Stimulated activated CD8-positive, alpha-beta memory T cell treated with anti-CD3 and anti-CD28 coated beads, Interleukin-12 subunit alpha, Interleukin-12 subunit beta, amount 100 ng/mL, for 4 hours (primary cell): ENCODE results near the gene GNG2.

Experiments
- DNase-seq: peaks from one replicate; pipeline ENCODE4 v3.0.0-alpha.2; 2020; ENCODE audit warnings: low read depth

The GNG2 gene

GRCh38 chr14:51942971-51943370, 82.6 kb downstream of the GNG2 start:
- no peak for DNase-seq

- no peak for DNase-seq
Observed at GRCh38 chr14:51950007-51950406, 89.6 kb downstream of the GNG2 start.

- no peak for DNase-seq
Observed at GRCh38 chr14:51951656-51952055, 91.2 kb downstream of the GNG2 start.

GRCh38 chr14:51954031-51954430, 93.6 kb downstream of the GNG2 start:
- DNase-seq: no peak

- DNase-seq: no peak
Observed at GRCh38 chr14:51954657-51955056, 94.2 kb downstream of the GNG2 start.

DNA sequence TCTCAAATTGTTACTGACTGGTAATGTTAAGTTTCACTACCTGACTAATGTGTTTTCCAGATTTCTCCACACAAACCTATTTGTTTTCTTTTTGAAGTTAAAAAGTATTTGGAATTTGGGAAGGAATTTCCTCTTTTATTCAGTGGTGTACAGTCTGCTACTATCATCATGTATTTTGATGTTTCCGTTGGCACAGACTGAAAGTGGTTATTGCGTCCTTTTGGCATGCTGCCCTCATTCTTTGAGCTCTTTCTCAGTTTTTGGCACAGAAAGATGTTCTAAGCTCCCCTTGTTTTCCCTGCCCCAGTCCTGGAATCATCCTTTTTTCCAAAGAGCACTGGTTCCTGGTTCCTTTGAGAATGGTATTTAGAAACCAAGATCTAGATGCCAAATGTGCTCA, 97.5 kb downstream of the GNG2 start:
- no peak for DNase-seq

DNA sequence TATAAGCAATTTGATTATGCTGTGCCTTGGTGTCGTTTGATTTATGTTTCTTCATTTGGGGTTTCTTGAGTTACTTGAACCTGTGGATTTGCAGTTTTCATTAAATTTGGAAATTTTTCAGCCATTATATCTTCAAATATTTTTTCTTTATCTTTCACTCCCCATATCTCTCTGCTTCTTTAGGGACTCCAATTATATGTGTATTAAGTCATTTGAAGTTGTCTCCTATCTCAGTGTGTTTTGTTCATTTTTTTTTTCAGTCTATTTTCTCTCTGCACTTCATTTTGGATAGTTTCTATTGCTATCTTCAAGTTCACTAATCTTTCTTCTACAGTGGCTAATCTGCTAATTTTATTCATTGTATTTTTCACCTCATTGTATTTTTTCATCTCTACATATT, 99.5 kb downstream of the GNG2 start:
- DNase-seq: no peak

DNA sequence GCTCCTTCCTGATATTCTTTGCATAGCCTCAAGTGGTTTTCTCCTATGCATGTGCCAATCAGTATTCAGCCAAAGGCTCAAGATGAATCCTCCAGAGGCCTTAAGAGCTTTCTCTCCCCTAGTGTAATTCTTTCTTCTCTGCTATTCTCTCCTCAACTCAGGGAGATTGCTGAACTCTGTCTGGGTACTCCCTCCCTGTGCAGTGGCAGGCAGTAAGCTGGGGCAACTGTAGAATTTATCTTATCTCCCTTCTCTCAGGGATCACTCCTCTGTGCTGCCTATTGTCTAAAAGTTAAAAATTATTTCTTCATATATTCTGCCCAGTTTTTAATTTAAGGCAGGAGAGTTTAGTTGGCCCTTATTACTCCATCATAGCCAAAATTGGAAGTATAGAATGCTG, 100.5 kb downstream of the GNG2 start:
- no peak for DNase-seq

GRCh38 chr14:51962711-51963110, 102.3 kb downstream of the GNG2 start:
- DNase-seq: no peak

DNA sequence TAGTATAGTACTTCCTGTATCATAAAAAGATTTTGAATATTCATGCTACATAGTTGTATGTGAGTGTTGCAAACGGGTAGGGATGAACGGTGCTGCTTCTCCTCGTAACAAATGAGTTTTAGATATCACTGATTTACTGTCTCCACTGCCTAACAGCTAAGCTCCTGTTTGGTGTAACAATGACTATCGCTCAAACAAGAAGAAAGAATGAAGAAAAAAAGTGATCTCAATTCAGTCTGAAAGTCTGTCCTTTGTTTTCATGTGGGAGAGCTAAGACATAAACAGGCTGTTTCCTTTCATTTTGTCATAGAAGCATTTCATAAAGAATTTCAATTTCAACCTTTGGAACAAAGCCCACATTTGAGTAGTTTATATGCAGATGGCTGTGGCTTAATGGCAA, 102.9 kb downstream of the GNG2 start:
- DNase-seq: no peak

GRCh38 chr14:51967521-51967920, 107.1 kb downstream of the GNG2 start:
- no peak for DNase-seq

GRCh38 chr14:51969852-51970540, 109.6 kb downstream of the GNG2 start:
- DNase-seq: no peak

DNA sequence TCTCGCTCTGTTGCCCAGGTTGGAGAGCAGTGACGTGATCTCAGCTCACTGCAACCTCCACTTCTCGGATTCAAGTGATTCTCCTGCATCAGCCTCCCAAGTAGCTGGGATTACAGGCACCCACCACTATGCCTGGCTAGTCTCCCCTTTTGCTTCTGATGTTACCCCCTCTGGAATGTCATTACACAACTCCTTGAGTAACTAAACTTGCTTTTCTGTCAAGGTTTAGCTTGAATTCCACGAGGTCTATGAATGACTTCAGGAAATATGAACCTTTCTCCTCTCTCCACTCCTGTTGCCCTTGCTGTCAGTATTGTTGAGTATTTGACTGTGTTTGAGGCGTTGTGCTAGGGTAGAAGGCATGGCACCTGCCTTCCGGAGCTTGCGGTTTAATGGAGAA, 112.2 kb downstream of the GNG2 start:
- no peak for DNase-seq

DNA sequence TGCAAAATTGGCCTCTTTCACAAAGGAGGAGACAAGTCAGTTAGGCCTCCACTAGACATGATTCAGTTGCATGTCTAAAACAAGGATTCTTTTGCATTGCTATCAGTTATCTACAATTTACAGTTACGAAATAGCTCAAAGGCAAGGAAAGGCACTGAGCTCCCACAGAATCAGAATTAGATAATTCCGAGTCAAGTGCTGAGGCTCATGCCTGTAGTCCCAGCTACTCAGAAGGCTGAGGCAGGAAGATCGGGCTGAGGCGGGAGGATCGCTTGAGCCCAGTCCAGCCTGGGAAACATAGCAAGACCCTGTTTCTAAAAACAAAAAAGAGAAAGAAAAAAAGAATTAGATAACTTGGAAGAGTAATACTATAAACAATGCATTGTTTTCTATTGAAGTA, 116.7 kb downstream of the GNG2 start:
- DNase-seq: no peak

DNA sequence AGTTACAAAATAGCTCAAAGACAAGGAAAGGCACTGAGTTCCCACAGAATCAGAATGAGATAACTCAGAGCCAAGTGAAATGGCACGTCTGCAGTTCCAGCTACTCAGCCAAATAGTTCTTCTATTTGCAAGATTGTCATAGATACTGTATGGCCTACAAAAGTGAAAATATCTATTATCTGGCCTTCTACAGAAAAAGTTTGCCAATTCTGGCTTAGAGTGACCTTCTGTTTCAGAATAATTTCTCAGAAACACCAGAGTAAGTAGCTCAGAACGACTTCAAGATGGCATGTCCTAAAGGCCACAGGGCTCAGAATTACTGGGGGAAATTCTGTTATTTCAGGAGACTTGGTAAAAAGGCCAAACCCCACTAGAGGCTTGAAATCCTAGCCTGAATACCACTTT, 118.3 kb downstream of the GNG2 start:
- DNase-seq: no peak

DNA sequence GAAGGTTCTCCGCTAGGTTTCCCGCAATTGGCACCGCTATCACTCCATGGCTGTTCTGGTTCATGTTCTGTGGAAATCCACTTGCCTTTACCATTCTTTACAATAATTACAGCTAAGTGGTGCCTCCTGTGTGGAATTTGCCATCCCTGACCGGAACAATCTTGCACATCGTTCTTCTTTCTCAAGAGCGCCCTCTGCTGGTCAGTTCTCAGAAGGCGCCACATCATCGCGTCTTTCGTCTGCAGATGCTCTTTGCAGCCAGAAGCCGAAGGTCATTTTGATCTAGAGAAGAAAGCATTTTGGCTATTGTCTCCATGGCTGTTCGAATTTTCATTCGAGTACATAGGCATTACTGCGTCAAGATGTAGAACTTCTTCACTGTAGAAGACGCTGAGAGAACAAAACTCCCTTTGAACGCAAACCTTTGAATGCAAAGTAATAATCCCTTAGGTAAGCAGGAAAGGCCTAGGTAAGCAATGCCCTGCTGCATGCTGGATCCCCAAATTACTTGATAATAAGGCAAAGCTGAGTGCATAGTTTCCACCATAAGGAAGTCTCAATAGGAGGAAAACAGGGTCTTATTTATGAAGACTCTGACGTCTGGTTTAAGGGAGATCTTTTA, 118.8 kb downstream of the GNG2 start:
- DNase-seq: peak; percentile 55

DNA sequence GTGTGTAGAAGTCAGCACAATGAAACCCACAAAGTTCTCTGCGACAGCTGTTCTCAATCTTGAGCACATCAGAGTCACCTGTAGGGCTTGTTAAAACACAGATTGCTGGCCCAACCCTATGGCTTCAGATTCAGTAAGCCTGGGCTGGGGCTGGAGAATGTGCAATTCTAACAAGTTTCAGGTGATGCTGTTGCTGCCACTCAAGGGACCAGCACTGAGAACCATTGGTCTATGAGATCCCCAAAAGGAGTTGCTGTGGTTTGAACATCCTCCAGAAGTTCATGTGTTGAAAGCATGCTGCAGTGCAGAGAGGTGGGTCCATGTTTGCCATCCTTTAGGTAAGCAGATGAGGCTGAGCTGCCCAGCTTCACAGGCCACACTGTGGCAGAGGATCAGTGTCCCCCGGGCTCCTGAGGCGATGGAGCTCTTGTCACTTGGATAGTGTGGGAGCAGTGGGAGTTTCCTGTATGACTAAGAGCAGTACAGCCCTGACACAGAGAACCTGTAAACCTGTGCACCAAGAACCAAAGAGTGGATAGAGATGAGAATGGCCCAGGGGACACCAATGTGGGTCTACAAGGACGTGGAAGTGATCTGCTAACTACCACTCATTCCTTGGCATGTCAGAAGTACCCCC, 120.9 kb downstream of the GNG2 start:
- DNase-seq: no peak

DNA sequence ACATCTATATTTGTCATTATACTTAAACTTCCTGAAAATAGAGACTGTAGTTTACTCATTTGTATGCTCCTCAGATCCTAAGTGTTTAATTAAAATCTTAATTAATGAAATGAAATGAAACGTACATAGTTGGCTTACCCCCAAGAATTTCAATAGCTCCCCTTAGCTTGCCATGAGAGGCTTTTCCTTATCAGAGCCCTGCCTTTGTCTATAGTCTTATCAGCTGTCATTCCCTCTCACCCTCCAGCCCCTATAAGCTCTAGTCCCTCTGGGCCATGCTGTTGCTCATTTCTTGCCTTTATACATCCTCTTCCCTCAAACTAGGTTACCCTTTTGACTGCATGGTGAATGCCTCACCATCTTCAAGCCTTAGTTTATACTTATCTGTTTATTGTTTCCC, 127.8 kb downstream of the GNG2 start:
- no peak for DNase-seq

DNA sequence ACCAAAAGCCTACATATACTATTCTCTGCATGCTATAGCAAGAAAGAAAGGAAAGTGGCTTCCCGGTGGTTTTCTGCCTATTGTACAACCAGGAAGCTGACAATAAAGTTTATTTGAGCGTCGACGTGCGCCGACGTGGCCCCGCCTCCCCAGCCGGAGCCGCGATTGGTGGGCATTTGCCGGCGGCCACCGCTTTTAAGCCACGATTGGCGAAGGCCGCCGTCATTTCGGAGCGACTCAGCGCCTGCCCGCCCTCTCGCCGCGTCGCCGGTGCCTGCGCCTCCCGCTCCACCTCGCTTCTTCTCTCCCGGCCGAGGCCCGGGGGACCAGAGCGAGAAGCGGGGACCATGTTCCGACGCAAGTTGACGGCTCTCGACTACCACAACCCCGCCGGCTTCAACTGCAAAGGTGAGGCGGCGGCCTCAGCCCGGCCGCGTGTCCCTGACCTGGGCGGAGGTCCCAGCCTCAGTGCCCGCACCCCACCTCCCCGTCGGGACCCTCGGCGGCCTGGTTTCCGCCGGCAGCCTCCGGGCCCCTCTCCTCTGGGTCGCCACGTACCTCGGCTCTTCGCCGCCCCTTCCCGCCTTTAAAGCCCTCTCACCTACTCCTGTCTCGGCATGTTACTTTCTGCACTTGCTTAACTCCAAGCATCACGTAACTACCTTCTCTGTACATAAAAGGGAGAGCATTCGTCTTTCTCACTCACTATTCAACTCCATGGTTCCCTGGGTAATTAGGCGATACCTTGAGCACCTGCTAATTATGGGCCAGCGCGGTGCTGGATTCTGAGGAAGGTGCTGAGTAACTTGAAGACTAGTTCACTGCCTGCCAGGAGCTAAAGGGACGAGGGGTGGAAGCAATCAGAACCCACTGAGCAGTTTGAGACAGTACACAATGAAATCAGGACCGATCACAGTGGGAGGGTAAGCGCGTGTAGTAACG, 129.2 kb downstream of the GNG2 start, which contains the start of gene RTRAF:
Gene RTRAF, plus strand, starts transcription at position 254 of the 942 bp plus-strand sequence. Its CDS starts 94 bp downstream, at position 348.
- peak; percentile 88 for DNase-seq

DNA sequence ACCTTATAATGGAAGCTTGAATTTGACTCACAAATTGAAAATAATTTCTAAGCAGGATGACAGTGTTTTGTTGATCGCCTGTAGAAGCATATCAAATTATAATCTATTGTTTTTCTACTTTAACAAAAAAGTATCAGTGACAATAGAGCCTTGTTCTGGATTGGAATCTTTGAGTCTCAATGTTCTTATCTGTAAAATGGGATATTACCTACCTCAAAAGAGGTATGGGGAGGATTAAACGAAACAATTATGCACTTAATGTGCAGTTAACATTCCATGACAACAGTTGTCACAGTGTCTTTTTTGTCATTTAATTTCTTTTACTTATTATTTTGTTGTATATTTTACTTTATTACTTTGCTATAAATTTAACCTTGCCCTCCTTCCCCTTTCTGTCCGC, 130.1 kb downstream of the GNG2 start:
- no peak for DNase-seq

GRCh38 chr14:51993285-51993920, 133.0 kb downstream of the GNG2 start:
- DNase-seq: no peak
